Fibroblast of upper back skin (primary cell): ENCODE measurements around the gene E2F4.

Source experiments
- DNase-seq: peaks from one replicate; pipeline ENCODE4 v3.0.0-alpha.2; 2013

Gene E2F4

DNA sequence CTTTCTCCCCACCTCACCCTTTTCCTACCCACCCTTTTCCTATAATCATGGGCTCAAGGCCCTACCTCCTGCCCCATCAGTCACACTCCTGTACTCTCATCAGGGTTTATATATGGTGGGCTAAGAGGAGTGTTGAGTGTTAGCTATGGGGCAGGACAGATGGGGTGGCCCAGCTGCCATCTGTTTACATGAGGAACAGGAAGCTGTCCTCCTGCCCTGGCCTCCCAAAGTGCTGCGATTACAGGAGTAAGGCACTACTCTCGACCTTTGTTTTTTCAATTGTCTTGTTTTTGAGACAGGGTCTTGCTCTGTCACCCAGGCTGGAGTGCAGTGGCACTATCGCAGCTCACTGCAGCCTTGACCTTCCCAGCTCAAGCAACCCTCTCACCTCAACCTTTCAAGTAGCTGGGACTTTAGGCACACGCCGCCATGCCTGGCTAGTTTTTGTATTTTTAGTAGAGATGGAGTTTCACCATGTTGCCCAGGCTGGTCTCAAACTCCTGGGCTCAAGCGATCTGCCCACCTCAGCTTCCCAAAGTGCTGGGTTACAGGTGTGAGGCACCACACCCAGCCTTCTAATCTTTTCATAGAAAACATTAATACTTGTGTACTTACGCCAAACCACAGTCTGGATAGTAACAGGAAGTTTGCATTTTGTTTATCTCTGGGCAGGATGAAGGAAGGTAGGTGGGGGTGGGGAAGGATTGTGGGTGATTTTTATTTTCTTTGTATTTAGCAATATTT, 33.9 kb upstream of the E2F4 start:
- DNase-seq, result no peak

- no peak for DNase-seq
These were observed 33.0 kb upstream of the E2F4 start for GRCh38 chr16:67158637-67159600.

DNA sequence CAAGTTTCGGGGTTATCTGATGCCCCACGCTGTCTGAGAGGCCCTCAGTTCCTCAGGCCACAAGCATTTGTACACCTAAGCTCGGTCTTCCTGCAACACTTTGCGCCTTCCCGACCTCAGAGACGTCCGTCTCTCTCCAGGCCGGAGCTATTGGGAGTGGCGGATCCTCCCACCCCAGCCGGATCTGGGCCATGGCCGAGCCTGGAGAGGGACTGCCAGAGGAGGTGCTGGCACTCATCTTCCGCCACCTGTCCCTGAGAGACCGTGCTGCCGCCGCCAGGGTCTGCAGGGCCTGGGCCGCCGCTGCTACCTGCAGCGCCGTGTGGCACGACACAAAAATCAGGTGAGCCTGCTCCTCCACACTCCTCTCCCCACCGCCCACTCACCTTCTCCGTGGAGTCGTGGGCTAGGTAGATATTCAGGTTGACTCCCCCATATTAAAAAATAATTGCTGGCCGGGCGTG, 30.3 kb upstream of the E2F4 start:
- DNase-seq, result no peak

GRCh38 chr16:67162506-67163163, 29.3 kb upstream of the E2F4 start:
- DNase-seq, result no peak

DNA sequence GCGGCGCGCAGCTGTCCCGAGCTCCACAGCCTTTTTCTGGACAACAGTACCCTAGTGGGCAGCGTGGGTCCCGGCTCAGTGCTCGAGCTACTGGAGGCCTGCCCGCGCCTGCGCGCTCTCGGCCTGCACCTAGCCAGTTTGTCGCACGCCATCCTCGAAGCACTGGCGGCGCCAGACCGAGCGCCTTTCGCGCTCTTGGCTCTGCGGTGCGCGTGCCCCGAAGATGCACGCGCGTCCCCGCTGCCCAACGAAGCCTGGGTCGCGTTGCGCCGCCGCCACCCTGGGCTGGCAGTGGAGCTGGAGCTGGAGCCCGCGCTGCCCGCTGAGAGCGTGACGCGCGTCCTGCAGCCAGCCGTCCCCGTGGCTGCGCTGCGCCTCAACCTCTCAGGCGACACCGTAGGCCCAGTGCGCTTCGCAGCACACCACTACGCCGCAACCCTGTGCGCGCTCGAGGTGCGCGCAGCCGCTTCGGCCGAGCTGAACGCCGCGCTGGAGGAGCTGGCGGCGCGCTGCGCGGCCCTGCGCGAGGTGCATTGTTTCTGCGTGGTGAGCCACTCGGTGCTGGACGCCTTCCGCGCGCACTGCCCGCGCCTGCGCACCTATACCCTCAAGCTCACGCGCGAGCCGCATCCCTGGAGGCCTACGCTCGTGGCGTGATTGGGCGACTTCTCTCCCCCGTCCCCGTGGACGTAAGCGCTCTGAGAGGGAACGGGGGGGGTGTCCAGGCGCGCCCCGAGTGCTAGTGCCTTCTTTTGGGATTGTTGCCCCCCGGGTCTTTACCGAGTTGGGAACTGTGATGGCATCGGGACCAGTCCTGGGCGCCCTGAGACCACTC, 28.6 kb upstream of the E2F4 start:
- no peak for DNase-seq

DNA sequence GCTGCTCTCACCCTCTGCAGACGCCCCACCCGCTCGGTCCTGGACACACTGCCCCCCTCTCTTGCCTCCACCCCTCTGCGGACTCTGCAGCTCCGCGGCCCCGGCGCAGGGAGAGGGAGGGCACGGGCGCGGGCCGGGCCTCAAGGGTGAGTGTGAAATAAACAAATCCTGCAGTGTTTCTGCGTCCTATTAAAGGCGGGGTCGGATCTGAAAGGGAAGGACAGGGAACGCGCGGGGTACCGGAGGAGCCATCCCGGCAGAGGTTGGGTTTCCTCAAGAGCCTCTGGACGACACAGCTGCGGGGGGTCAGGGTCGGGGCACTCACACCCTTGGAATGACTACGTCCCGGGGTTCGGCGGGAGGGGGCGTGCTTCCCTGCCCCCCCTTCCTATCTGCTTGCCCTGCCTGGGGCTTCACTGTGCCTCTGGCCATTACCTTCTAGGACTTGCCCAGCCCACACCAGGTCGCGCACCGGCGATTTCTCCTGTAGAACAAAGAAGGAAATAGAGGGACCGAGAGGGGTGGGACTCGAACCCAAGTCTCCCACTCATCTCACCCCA, 27.9 kb upstream of the E2F4 start:
- DNase-seq, result no peak

- no peak for DNase-seq
These were observed 27.3 kb upstream of the E2F4 start, which contains the start of gene HSF4 for GRCh38 chr16:67164599-67165061. HSF4 (plus strand) TSS chr16:67164745; CDS start chr16:67164812, 67 bp downstream.

GRCh38 chr16:67165121-67166078, 26.6 kb upstream of the E2F4 start:
- no peak for DNase-seq

DNA sequence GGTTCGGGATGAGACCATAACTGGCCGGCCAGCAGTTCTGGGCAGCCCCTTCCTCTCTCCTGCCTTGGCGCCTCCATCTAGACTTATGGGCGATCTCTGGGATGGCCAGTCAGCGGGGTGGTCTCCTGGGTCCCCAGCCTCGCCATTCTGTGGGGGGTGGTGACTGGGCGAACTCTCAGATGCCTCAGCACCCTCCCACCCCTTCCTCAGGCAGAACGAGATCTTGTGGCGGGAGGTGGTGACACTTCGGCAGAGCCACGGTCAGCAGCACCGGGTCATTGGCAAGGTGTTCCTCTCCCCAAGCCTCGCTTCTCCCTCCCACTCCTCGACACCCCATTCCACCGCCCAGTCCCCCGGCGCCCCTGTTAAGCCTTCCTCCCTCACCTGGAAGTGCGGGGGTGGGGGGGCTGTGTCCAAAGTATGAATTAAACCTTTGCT, 25.8 kb upstream of the E2F4 start:
- no peak for DNase-seq

DNA sequence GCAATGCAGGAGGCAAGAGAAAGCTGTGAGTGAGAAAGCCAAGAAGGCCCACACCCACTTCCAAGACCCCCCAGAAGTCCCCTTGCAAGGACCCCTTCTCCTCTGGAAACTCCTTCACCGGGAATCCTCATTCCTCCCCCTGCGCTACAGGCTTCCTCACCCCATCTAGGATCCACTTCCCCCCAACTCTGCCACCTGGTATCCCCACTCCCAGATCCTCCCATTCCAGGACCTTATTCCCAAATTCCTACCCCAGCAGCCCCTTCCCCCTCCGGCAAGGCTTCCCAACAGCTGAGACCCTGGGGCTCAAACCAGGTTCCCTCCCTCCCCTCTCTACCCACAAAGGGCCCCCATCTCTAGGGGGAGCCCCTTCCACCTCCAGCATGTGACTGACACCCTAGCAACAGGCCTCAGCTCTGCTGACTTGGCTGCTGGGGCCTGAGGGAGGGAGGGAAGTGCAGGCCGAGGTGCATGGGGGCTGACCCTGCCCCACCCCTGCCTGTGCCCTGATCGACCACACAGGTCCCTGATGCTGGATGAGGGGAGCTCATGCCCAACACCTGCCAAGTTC, 25.3 kb upstream of the E2F4 start:
- DNase-seq, result no peak

DNA sequence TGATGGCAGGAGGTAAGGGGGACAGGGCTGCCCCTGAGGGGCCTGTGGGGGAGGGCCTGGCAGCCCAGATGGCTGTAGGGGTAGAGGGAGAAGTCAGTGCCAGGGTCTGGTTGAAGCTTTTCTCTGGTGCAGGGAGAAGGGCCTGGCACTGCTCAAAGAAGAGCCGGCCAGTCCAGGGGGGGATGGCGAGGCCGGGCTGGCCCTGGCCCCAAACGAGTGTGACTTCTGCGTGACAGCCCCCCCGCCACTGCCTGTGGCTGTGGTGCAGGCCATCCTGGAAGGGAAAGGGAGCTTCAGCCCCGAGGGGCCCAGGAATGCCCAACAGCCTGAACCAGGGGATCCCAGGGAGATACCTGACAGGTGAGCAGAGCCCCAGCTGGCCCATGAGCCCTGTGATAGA, 24.4 kb upstream of the E2F4 start:
- DNase-seq, result no peak

DNA sequence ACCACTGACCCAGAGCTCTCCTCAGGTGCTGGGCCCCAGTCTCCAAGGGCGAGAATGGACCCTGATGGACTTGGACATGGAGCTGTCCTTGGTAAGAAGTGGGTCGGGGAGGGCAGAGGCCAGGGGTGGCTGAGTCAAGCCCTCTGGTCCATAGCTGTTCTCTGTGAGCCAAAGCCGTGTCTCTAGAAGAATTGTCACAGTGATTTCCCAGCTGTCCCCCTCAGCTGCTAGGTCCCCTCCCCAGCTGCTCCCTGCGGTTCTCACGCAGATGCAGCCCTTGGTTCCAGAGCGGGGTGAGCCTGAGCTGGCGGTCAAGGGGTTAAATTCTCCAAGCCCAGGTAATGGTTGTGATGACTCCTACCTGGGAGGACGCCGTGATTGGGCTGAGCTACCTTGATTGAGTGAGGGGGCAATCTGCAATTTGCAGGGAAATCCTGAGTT, 22.9 kb upstream of the E2F4 start:
- DNase-seq, result no peak

DNA sequence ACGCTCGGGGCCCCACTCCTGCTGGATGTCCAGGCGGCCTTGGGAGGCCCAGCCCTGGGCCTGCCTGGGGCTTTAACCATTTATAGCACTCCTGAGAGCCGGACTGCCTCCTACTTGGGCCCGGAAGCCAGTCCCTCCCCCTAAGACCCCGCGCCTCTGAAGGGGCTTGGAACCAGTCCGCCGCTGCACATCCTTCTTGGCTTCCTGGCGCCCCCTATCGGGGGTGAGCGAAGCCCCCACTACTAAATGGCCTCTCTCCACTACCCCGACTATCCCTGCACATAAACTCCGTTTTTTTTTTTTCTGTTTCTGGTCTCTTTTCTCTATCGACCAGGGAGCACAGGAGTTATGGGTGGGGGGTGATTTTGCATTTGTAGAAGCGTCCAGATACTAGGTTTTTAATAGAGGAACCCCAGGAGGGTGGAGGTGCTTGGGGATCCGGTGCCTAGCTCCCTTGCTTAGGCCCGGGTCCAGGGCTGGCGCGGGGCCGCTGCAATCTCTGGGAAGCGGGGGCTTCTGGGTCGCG, 22.2 kb upstream of the E2F4 start:
- peak; percentile 44 for DNase-seq

GRCh38 chr16:67170168-67170948, 21.6 kb upstream of the E2F4 start, which contains the start of gene NOL3:
NOL3 (plus strand) TSS chr16:67170538.
- peak; percentile 84 for DNase-seq

DNA sequence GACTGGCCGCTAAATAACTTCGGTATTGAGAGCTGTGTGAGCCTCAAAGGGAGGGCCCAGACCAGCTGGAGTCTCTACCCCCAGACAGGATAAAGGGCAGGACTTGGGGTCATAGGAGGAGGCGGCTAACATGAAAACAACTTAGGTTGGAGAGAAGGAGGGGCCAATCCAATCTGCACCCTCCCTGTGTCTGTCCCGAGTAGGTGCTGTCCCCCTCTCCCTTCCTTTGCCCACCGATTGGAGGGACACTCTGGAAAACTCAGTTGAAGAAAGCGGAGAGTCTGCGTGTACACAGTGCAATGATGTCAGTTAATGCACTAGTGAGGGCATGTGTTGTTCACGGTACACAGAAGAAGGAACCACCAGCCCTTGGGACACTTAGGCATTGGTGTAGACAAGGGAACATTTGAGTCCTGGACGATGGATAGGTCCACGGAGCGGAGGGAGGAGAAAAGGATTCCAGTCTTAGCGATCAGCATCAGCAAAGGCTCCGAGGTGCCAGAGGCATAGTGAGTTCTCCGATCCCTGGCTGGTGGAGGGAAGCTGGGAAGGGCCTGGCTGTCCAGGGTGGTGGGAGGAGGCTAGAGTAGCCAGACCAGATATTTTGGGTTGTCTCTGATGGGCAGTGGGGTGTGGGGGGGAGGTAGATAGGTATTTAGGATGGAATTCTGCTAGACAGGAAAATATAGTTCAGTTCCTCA, 20.9 kb upstream of the E2F4 start:
- DNase-seq, result no peak

- DNase-seq, result no peak
These were observed 18.6 kb upstream of the E2F4 start for GRCh38 chr16:67173323-67173722.

- peak; percentile 72 for DNase-seq
These were observed 17.9 kb upstream of the E2F4 start for GRCh38 chr16:67173808-67174705.
